HL-60 (cell line): ENCODE results near the gene SLC7A14.

Experiments used
- CTCF ChIP-seq: IDR thresholded peaks from one replicate; pipeline ENCODE4 v1.5.1; 2011; ENCODE audit warnings: low read length, control low read depth, inconsistent platforms; ENCODE audit not compliant: insufficient read depth
- GABPA ChIP-seq: IDR thresholded peaks from 2 replicates; pipeline ENCODE4 v1.6.1; 2012; ENCODE audit warnings: low read depth
- POLR2AphosphoS5 ChIP-seq: IDR thresholded peaks from 2 replicates; pipeline ENCODE4 v1.6.1; 2012; ENCODE audit warnings: low read depth
- REST ChIP-seq: IDR thresholded peaks from 2 replicates; pipeline ENCODE4 v1.6.1; 2012; ENCODE audit warnings: low read depth; ENCODE audit not compliant: insufficient replicate concordance
- SPI1 ChIP-seq: IDR thresholded peaks from 2 replicates; pipeline ENCODE4 v1.6.1; 2012; ENCODE audit warnings: low read depth, mild to moderate bottlenecking, borderline replicate concordance

GRCh38 chr3:170438836-170439235, 147.0 kb downstream of the SLC7A14 start:
- TF ChIP-seq CTCF, result no peak
- no peak for TF ChIP-seq SPI1
- TF ChIP-seq REST, result no peak
- no peak for TF ChIP-seq GABPA
- no peak for TF ChIP-seq POLR2AphosphoS5
